HG03469 (cell line): ENCODE data around the gene ZFHX3.

Source experiments
- ATAC-seq: cut with Tn5 transposase; IDR thresholded peaks from one replicate; pipeline ENCODE4 v1.9.1; 2021; ENCODE audit warnings: mild to moderate bottlenecking, moderate library complexity, moderate number of reproducible peaks; ENCODE audit not compliant: unreplicated experiment

Gene ZFHX3

DNA sequence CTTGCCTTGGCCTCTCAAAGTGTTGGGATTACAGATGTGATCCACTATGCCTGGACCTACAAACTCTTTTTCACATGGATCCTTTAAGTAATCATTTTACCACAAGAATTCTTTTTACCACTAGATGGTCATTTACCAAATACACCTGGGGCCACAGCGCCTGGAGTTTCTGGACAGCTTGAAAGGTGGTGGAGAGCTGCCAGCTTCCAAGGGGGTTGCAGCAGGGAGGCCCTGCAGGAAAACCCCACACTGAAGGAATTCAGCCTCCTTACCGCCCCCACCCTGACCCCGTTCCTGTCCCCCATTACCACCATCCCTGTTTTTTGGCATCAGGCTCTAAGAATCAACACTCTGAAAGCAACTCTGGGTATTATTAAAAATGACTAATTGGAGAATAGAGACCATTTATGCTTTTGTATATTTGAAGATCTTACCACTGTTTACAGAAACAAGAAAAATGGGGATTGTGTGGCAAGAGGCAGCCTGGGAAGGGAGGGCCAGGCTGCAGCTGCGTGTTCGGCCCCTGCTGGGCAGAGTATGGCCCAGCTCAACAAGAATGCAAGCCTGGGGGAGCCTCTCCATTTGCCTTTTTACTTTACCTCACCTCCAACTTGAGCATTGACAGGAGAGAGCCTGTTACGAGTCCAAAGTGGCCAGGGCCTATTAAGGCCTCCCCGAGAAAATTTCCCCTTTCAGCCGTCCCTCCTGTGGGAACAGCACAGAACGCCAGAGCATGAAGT, 209.9 kb downstream of the ZFHX3 start:
- no peak for ATAC-seq

DNA sequence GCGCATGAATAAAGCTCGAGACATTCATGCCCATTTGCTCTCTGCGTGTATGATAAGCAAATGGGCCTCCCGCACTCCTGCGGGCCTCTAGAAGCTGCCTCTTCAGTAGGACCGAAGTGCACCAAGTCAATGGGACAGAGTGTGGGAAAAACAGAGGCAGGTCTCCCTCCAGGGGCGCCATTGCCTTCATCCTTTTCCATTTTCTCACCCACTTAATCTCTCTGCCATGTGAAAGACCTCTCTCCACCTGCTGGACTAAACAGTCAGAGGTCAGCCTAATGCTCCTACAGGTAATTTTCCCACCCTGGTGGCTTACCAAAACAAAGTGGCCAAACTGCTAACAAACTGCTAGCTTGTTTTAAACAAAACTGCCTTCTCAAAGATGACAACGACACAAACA, 210.9 kb downstream of the ZFHX3 start:
- no peak for ATAC-seq

DNA sequence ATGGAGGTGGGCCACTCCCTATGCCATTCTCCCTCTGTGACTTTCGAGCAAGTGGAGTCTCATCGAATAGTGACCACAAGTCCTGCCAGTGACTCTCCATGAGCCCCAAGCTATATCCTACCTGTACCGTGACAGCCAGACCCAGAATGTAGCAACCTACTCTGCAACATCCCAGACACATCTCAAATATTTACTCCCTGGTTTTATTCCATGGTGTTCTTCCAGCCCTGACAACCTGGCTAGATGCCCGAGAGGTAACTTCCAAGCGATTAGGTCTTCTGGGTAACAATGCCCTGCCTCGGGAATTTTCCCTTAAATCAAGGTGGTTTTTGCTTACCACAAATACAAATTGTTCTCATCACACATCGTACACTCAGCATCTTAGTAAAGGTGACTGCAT, 211.7 kb downstream of the ZFHX3 start:
- ATAC-seq: no peak

DNA sequence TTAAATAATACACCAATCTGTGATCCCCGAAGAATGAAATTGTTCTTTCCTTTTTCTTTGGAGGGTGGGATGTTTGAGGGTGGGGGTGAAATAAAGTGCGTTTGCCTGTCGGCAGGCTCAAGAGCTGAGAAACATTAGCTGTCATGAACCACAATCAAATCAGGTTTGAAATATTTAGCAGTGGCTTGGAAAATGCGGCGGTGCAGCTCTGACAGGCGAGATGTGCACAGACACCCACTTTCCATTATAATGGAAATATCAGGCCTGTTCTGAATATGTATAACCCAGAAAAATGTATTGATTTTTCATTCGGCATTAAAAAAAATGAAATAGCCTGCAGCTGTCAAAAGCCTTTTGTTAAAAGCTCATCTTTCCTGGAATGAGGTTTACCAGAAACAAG, 212.8 kb downstream of the ZFHX3 start:
- ATAC-seq: no peak

DNA sequence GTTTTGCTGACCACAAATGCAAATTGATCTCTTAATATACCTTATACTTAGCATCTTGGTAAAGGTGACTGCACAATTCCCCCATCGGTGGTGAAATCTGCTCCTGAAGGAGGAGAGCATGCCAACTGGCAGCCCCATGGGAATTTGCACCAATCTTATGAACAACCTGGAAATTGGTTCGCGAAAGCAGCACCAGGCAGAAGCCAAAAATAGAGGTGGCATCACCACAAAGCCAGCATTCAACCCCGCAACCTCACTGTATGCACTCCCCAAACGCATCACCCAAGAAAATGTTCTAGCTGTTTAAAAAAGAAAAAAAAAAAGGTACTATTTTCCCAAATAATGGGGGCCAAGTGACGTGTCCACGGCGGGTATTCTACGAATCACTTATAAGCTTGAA, 213.4 kb downstream of the ZFHX3 start:
- ATAC-seq: no peak

DNA sequence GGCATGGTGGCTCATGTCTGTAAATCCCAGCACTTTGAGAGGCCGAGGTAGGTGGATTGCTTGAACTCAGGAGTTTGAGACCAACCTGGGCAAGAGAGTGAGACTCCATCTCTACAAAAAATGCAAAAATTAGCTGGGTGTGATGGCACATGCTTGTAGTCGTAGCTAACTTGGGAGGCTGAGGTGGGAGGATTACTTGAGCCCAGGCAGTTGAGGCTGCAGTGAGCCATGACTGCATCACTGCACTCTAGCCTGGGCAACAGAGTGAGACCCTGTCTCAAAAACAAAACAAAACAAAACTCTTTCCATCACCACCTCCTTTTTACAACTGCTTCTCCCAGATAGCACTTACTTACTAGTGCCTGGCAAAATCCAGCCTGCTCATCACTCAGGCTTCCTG, 214.0 kb downstream of the ZFHX3 start:
- no peak for ATAC-seq

DNA sequence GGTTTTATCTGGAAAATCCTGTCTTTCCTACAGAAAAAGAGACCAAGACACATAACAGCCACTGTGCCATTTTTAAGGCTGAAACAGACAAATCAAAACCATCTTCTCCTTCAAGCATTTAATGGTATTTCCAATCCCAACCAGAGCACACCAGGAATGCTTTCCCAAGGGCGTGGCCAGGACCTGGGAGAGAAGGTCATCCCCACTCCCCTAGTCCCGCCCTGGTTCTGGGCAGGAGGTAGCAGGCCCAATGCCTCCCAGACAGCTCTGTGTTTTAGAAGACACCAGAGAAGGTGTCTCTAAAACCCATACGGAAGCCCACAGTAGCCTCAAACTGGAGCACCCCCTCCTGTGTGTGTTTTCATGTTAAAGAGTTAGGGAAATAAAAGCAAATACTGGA, 214.4 kb downstream of the ZFHX3 start:
- ATAC-seq: no peak

DNA sequence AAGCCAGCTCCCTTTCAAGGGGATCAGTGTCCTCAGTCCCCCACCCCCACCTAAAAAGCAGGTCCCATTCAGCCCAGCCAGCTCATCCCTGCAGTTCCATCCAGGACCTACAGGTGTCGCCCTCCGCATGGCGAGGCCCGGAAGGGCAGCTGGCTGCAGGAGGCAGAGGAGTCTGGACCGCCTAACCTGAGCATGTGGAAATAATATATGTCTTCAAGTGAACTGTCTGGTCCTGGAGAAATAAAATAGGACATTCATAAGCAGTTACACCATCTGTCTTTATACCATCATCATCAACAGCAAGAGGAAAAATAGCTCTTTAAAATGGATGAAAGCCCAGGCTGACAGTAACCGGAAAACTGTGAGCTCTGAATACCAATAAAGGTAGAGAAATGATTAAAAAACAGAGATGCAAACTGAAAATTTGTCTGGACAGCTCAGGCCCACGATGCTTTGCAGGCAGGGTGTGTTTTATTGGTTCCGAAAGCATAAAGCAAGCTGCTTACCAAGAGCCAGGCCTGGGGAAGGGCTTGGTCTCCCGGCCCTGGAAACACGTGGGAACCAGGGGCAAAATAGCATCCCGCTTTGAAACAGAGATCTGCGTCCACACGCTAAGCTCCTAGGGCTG, 215.2 kb downstream of the ZFHX3 start:
- ATAC-seq: no peak

DNA sequence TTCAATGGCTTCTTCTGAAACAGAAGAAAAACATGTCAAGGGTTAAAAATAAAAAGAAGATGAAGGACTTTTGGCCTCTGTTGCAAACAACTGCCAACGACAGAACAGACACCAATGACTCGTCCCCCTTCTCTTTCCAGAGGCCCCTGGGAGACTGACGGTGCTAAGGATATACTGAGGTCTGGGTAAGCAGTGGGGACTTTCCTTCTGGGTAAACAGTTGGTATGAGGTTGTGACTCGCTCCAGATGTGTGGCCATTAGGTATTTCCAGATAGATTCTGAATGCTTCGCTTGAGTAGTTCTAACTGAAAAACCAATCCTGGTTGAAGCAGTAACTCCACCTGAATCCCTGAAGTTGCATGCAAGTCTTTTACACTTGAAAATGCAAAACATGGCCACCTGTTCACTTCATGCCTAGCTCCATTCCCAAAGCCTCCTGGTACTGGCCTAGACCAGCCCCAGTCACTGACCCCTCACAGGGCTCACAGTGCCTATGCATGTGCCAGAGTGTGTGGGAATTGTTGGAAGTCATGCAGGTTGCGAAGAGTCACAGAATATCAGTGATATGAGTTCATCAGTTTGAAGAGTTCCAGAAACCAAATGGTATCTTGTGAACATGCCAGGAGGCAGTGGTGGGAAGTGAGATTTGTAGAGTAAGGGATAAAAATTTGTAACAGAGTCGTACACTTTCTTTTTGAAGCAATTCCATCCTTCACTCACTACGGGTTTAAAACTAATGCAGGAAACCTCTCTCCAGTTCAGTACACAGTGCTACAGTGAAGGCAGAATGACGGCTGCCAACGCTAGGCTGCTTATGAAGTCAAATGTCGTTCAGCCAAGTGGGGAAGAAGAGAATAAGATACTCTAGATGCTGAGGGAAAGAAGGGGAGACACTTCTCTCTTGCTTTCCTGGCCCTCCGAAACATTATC, 217.8 kb downstream of the ZFHX3 start:
- no peak for ATAC-seq

DNA sequence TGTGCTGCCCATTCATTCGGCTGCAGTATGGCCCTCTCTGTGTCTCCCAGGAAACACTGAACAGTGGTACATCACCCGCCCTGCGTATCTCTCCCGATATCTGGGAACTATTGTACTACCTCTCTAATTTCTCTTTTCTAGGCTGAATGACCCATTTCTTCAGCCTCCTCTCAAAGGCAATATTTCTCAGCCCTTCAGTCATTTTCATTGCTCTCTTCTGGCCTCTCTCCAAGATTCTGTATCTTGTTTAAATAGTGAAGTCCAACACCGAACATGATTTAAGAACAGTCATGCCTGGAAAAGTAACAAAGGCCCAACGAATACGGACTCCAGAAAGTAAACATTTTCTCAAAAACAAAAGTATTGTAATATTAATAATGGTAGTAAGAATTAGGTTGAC, 220.1 kb downstream of the ZFHX3 start:
- ATAC-seq: no peak

DNA sequence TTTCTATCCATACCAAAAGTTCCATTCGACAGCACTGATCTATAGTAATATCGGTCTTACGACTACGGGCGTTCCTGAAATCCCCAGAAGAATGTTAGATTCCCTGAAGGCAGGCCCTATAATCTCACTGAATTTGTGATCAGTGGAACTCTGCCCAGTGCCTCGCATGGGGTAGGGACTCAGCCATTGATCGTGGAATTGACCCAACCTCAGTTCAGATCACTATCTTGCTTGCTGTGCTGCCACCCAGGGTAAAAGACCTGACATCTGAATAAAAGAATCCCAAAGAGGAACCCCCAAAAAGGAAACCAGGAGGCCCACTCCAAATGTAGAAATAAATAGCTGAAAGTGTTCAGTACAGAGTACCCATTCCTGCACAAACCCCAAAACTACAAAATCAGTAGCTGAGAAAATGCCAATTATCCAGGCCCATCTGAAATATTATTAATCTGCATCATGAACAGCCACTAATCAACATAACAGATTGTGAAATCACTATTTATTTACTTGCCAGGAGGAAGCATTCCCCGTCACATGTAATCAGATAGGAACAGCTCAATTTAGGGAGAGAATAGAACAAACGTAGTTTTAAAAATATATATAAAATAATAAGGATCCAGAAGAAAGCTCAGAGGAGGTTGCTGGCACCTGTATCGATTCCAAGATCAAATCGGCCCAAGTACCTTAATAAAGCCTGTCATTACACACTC, 221.9 kb downstream of the ZFHX3 start:
- no peak for ATAC-seq

DNA sequence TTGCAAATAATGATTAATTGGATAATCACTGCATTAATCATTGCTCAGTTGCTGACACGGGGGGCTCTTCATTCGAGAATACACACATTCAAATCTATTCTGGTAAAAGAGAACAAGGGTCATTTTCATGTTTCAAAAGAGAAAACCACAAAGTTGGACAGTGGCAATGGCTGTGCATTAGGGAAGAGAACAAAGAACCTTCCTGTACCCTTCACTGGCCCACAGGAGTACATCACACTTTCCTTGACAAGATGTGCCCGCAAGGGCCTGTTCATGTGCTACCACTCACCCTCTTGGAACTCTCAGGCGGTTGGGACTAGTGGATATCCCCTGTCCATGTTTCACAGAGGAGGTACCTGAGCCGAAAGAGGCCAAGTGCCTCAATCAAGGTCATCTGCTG, 223.2 kb downstream of the ZFHX3 start:
- no peak for ATAC-seq

DNA sequence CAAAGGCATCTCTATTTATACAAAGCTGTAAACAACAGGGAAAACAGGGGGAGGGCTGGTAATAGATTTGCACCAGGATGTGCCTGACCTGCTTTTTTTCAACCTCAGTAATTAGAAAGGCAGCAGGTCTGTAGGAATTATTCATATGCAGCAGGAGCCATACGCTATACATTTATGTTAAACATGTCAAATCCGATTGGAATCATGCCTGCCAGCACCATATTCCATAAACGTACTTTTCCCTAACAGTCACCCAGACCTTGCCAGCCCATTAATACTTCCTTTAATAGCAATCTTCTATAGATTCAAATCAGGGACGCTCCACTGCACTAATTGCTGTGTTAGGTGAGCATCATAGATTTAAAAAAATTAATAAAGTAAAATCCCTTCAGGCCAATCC, 223.9 kb downstream of the ZFHX3 start:
- no peak for ATAC-seq

DNA sequence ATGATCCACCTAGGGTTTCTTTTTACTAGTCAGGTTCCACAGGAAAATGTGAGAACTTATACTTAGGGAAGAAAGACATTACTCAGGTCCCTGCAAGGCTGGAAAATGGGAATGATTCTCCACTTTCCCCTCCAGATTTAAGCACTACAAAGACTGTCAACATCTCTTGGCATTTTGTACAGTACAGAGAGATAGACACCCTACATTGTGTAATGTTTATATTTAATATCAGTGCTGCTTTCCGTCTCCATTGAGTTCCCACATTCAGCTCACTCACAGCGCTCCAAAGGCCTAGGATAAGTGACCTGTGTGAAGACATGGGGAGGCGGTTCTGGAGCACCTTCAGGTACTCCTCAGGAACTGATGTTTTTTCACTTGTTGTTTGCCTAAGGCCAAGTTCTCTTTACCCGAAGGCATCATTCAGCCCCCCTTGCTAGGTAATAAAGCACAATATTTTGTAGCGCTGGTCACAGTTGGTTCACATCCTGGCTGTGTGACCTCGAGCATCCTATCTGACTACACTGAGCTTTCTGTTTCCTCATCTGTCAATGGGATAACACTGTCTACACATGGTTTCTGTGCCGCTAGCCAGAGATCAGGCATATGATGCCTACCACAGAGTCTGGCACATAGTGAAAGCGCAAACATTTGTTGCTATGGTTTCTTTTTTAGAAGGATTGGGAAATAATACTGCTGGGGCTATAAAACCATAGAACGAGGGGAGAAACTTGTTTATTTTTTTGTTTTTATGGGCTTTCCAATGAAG, 226.6 kb downstream of the ZFHX3 start:
- no peak for ATAC-seq

DNA sequence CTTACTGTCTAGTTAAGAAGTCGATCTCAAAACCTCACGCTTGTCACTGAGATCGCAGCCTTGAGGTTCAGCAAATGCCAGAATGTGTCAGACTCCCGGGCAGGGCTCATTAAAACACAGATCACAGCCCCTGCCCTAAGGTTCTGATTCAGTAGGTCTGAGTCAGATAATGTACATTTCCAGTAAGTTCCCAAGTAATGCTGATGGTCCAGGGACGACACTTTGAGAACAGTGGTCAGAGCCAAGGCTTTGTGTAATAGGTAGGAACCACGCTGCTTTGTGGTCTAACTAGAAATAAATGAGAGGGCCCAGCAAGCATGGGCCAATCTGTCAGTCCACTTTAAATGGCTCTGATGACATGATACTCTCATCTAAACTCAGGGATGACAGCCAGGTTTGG, 228.6 kb downstream of the ZFHX3 start:
- no peak for ATAC-seq

DNA sequence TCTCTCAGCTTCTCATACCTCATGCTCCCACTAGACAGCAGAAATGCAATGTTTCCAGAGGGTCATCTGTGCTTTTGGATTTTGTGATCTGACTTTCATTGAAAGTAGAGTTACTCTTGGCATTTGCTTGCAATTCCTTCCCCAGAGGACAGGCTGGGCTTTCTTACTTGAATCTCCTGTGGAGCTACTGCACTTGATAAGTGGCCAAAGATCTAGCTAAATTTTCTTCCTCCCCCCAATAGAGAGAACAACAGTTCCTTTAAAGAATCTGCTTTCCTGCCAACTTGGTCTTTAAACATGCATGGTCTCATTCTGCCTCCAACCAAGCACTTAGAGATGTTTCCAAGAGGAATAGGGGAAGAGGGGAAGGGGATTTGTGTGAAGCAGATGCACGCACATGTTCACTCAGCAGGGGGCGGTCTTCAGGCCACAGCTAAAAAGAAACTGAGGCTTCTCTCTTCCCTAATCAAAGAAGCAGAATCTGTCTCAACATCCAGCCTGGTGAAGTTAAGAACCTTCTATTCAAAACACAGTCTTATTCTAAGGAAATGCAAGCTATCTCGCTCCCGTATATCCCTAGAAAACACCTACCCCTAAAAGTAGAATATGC, 229.6 kb downstream of the ZFHX3 start:
- no peak for ATAC-seq

DNA sequence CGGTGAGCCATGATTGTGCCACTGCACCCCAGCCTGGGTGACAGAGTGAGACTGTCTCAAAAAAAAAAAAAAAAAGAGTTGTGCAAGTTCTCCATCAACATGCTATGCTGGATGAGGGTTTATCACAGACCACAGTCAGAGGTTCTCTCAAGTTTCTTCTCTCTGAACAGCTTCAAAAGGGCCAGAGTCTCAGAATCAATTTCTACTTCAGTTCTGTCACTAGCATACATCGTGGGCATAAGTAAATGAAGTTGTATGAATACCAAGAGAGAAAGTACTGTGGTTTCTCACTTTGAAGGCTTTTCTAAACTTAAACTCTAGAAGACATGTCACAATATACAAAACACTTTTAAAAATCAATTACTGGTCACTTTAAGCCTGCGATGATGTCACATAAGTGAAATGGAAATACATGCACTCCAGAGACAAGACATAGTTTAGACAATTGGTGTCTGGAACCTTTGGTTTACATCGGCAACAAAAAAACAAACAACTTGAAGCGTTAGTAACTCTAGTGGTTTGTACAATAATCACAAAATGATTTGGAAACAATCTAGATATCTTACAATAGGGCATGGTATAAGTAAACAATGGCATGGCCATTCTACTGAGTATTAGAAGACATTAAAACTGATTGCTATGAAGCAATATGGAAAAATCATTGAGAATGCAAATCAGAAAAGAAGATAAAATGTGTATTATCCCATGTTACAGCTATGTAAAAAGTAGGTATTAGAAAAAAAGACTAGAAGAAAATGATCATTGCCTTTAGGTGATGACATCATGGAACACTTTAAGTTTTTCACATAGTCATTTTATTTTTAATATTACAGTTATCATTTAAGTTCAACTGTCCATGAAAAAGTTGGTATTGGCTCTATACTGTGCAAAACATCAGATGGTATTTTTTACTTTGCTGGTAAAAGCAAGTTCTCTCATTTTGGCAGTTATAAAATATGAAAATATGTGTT, 232.3 kb downstream of the ZFHX3 start:
- no peak for ATAC-seq

DNA sequence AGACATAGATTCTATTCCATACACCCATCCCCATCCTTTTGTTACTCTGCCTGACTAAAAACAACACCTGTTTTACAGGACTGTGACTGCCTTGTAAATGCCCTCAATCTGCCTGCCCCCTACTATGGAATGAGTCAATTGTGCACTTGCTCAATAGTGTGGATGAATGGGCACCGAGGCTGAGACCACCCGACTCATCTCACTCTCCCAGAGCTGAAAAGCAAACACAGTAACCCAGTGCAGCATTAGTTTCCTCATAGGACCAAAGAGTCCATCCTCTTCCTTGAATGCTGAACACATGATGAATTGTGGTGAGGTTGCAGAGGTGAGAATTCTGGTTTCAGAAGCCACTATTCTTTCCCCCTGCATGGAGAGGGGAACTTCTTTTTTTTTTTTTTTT, 233.7 kb downstream of the ZFHX3 start:
- ATAC-seq: no peak

DNA sequence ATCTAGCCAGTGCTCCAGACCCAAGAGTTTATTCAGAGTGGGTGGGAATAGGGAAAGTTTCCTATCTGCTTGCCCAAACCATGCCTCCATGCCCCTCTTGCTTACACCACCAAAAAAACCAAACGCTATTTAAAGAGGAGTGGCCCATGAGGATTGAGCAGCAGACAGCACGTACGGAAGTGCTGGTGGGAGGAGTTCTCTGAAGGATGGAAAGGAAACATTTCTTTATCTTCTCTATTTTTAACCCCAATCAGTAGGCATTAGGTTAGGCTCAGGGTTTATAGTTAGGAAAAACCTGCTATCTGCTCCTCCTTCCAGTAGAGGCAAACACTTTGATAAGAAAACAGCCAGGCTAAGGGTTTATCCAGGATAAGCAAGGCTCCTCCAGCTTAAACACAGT, 235.3 kb downstream of the ZFHX3 start:
- no peak for ATAC-seq
